Lower leg skin (tissue), 4 donors: ENCODE results near the gene SLC6A12. TPM values are rescaled to one million over a fixed set of nuclear protein-coding genes. Genes with fewer than 3 reads are reported as not detected.
A peak's percentile ranks its signal among the peaks of the same experiment; 100 is the strongest.

Experiments
- DNase-seq, 2 donors: peaks; one replicate each; pipeline ENCODE4 v3.0.0-alpha.2; 2019; ENCODE audit warnings: low spot score in 2 of 2
- H3K4me3 ChIP-seq: fragments of 200-600 bp; sonication (generic); 2 replicates; pipeline ENCODE4 v1.5.1; 2017; ENCODE audit warnings: mild to moderate bottlenecking, low read depth; ENCODE audit not compliant: poor library complexity, severe bottlenecking
- POLR2A ChIP-seq, 2 donors: fragments of 450-650 bp; IDR thresholded peaks; one replicate each; pipeline ENCODE4 v1.6.1; 2016 to 2017; ENCODE audit warnings: antibody characterized with exemption in 2 of 2, mild to moderate bottlenecking in 1 of 2, moderate library complexity in 1 of 2
- WGBS, 2 donors: methylation state at CpG; one replicate each; pipeline ENCODE4 v1.1.5; 2018; 5-methylcytosine and 5-hydroxymethylcytosine counted together
- intact Hi-C: fragments of 100-400 bp; cut with DNase I; formaldehyde crosslinking; loops from one replicate; pipeline ENCODE4 v1.15.0; 2023; ENCODE audit warnings: low total_unique reads
- total RNA-seq, 4 donors: library from RNA; depleted of rRNA; stranded (reverse); fragments of >200 nt; gene quantifications; one replicate each; pipeline ENCODE4 v1.1.0, GENCODE V29; 2016
- TF ChIP-seq, protein P1 (sequence below), 3 donors: fragments of 450-650 bp; IDR thresholded peaks; one replicate each; pipeline ENCODE4 v1.5.1; 2016; ENCODE audit warnings: antibody characterized with exemption in 3 of 3, mild to moderate bottlenecking in 3 of 3, moderate library complexity in 2 of 3

The SLC6A12 gene
- total RNA-seq, 4 donors from 2014 or later: 0.30 to 0.74 (median 0.71) TPM; not detected in 1

DNA sequence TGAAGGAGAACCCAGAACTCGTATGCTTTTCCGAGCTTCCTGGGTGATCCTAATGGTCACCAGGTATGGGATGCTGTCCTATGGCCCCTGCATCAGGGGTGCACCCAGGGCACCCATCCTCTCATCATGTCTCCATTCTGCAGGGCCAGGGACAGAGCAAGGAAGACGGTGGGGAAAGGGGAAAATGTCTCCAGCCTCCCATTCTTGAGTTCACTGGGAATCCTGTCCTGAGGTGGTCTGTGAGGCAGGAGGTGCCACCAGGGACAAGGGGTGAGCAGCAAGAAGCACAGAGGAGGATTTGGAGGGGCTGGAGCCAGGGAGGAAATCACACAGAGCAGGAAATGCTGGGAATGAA lies 14.9 kb upstream of the SLC6A12 start:
- TF ChIP-seq, protein P1, sequence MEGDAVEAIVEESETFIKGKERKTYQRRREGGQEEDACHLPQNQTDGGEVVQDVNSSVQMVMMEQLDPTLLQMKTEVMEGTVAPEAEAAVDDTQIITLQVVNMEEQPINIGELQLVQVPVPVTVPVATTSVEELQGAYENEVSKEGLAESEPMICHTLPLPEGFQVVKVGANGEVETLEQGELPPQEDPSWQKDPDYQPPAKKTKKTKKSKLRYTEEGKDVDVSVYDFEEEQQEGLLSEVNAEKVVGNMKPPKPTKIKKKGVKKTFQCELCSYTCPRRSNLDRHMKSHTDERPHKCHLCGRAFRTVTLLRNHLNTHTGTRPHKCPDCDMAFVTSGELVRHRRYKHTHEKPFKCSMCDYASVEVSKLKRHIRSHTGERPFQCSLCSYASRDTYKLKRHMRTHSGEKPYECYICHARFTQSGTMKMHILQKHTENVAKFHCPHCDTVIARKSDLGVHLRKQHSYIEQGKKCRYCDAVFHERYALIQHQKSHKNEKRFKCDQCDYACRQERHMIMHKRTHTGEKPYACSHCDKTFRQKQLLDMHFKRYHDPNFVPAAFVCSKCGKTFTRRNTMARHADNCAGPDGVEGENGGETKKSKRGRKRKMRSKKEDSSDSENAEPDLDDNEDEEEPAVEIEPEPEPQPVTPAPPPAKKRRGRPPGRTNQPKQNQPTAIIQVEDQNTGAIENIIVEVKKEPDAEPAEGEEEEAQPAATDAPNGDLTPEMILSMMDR (IDR thresholded peaks at IDR 0.05): no peak
- no peak for TF ChIP-seq POLR2A (IDR thresholded peaks at IDR 0.05)
- H3K4me3 ChIP-seq: no peak overlapping the region
- peak in 1 of 2 donors; percentile 36 for DNase-seq
- 81 to 85% methylated on average over 3 of the region's 3 CpGs for WGBS, 2 donors
- intact Hi-C loops: no loop called here

DNA sequence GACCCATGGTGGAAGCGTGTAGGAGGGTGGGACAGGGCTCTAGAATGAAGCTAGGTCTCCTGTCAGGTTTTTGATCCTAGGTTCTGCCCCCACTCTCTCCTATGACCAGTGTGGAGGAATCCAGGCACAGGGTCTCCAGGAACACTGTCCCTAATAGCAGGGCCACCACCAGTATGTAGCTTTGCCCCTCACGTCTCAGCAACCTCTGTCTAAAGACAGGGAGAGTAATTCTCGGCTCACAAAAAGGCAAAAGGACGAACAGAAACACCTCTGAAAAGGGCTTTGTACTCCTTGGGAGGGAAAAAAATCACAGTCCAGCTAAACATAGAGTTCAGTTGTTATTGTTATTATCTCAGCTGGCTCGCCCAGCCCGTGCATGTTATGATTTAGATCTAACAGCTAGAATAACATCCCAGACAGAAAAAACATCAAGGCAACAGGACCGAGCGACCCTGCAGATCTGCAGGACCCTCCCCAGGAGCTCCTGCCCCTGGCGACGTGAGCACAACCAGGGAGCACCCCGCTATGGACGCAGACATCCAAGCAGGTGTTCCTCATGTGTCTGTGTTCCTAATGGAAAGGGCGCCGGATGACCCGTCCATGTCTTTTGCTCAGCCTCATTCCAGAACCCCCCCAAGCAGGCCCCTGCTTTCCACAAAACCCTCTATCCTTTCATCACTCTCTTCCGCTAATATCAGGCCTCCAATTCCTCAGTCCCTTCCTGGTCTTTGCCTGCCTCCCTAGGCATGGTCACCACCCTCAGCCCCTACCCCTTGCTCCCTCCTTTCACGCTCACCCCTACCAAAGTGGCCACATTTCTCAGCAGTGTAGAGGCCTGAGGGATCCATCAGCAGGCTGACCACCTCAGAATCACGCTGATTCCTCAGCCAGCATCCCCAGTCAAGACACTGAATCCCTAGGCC lies 14.2 kb upstream of the SLC6A12 start:
- TF ChIP-seq POLR2A (IDR thresholded peaks at IDR 0.05): no peak
- TF ChIP-seq, protein P1 (IDR thresholded peaks at IDR 0.05): no peak
- peak in 1 of 2 donors; percentile 74 for DNase-seq
- 86 to 89% methylated on average over 18 of the region's 18 CpGs for WGBS, 2 donors
- H3K4me3 ChIP-seq: no peak overlapping the region
- intact Hi-C loops: no loop called here

- TF ChIP-seq, protein P1 (IDR thresholded peaks at IDR 0.05): no peak
- TF ChIP-seq POLR2A (IDR thresholded peaks at IDR 0.05): no peak
- no peak overlapping the region for H3K4me3 ChIP-seq
- peak in 1 of 2 donors; percentile 70 for DNase-seq
- intact Hi-C loops: no loop called here
- WGBS, 2 donors: 85 to 87% methylated on average over 7 of the region's 7 CpGs
Measured at GRCh38 chr12:227286-227915, 13.4 kb upstream of the SLC6A12 start.

DNA sequence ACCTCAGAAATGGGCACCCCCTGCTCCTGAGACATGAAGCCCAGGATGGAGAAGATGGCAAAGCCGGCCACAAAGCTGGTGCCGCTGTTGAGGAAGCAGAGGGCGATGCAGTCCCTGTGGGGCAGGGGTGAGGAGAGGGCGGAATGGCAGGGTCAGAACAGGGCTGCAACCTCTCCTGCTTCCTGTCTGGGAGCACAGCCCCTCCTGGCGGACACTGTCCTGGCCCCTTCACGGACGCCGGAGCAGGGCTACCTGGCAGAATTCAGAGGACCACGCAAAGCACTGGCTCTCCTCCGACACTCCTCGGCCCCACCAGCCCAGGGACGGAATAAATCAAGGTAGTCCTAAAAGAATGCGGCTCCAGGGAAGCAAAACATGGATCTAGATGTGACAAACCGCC lies 12.4 kb upstream of the SLC6A12 start:
- TF ChIP-seq, protein P1 (IDR thresholded peaks at IDR 0.05): no peak
- no peak for TF ChIP-seq POLR2A (IDR thresholded peaks at IDR 0.05)
- peak in 1 of 2 donors; percentile 74 for DNase-seq
- no peak overlapping the region for H3K4me3 ChIP-seq
- 76 to 82% methylated on average over 14 of the region's 14 CpGs for WGBS, 2 donors
- intact Hi-C loops: no loop called here

DNA sequence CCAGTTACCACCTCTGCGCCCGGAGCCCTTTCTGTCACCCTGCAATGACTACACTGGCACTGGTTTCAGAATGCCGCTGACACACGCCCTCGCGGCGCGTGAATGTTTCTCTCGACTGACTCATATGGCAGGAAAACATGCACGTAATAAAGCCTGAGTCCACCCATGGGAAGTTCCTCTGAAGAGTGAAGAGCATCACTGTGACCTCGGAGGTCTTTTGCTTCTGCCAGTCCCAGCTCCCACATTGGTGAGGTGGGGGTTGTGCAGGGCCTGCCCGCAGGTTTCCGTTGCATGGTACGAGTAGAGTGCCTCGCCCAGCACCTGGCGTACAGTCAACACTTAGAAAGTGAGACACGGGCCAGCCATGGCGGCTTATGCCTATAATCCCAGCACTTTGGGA lies 11.1 kb upstream of the SLC6A12 start:
- WGBS, 2 donors: 86 to 89% methylated on average over 18 of the region's 18 CpGs
- DNase-seq: peak in 1 of 2 donors; percentile 42
- intact Hi-C loops: no loop called here
- TF ChIP-seq, protein P1 (IDR thresholded peaks at IDR 0.05): no peak
- TF ChIP-seq POLR2A (IDR thresholded peaks at IDR 0.05): no peak
- no peak overlapping the region for H3K4me3 ChIP-seq
